Measurements from ENCODE around the gene CAMK1D.
"Not testable (repeated sequence)": the region's sequence is repeated elsewhere in the genome, so short reads cannot be mapped to it uniquely, and the experiment has no call there.

CAMK1D gene

DNA sequence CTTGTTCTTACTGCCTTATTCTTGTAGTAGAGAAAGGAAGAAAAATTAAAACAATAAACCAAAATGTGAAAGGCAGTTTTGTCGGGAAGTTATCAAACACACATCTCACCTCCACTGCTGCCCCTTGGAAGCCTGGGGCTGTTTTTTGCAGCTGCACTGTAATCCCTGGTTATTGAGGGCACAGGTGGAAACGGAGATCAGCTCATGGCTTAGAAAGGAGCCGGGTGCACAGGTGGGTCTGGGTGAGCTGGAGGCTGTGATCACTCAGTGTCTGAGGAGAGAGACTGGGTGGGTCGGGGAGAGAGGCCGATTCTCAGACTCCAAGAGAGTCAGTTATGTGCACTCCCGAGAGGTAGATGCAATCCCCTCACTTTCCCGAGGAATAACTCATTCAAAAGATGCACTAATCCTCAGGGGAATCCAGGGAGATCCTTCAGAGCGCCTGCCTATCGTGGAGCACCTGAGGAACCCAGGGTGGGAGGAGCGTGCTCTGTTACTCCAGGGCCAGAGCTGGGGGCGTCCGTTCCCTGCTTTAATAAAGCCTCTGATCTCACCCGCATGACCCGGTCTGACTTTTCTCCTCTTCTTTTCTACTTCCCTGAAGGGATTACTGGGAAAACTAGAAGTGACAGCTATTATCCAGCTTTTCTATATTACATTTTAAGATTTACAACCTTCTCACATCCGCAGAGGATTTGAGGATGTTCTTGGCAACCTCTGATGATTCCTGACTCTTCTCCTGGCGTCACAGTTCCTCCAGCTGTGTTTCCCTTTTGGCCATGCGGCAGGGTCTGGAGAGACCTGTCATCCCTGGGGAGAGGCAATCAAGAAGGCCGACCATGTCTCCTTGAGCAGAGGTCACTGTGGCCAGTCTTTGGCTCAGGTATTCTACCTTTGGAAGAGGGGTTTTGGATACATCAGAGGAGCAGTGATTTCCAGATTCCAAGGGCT, 82.1 kb downstream of the CAMK1D start:
- no peak for DNase-seq

GRCh38 chr10:12432402-12433189, 83.2 kb downstream of the CAMK1D start:
- DNase-seq, result no peak

- DNase-seq, result no peak
Measured at GRCh38 chr10:12434277-12434676, 84.9 kb downstream of the CAMK1D start.

GRCh38 chr10:12434677-12435076, 85.3 kb downstream of the CAMK1D start:
- DNase-seq, result not testable (repeated sequence)

DNA sequence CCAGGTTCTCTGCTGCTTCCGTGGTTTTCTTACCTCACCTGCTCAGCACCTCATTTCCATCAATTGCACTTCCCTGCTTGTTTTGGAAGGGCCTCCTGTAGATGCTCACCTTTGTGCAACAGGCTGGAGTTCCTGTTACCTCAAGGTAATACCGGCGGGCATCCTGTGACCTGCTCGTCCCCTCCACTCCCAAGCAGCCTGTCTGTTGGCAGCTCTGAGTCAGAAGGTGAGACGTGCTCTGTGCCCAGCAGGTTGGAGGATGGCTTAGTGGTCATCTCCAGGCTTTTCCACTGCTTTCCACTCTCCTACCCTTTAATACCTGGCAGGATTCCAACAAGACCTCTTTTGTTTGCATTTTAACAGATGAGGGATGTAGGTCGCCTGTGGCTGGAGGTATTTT, 86.0 kb downstream of the CAMK1D start:
- DNase-seq, result no peak

DNA sequence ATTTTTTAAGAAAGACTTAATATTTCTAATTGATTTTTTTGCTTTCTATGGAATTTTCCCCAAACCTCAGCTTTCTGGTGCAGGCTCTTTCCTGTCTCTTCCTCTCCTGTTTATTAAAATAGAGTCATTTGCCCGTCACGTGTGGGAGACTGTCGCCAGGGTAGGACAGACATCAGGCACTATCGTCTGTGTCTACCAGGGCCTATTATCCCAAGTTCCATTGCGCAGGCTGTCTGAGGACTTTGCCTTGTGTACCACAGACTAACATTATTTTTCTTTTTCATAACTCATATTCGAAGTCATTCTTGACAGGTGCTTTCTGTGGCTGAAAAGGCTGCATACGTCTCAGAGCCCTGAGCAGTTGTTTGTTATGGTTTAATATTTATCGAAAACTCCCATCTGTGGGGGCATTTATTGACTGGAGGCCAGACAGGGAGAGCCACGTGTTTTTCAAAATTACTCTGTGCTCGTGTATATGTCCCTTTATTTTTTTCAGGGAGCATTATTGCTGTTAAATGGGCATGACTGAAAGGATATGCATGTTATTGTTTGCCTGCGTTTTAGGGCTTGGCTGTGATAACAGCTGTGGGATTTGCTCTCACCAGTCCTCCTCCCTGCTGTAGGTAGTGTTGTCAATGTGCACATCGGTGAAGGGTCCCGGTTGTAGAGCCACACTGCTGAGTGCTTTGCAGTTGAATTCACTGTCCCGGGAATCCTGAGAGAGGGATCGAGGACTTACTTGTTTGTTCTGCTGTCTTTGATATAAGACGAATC, 89.8 kb downstream of the CAMK1D start:
- DNase-seq, result no peak

DNA sequence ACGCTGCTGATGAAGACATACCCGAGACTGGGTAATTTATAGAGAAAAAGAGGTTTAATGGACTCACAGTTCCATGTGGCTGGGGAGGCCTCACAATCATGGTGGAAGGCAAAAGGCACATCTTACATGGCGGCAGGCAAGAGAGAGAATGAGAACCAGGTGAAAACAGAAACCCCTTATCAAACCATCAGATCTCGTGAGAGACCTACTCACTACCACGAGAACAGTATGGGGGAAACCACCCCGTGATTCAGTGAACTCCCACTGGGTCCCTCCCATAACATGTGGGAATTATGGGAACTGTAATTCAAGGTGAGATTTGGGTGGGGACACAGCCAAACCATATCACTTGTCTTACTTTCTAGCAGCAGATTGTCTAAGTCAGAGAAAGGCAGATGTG, 90.4 kb downstream of the CAMK1D start:
- not testable (repeated sequence) for DNase-seq

DNA sequence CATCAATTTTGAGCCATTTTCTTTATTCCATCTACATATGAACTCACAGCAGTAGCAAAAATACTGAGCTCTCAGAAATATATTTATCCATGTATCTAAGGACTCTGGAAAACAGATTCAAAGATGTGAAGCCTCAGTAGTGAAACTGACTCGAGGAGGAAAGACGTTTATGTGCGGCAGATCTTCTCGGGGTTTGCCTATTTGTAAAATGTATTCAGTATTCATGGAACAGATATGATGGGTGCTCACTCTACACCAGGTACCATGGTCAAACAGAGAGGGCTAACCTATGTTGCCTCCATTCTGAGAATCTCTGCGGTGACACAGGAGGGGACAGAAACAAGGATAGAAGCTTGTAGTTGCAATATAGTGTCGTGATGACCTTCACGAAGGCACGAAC, 93.7 kb downstream of the CAMK1D start:
- no peak for DNase-seq

DNA sequence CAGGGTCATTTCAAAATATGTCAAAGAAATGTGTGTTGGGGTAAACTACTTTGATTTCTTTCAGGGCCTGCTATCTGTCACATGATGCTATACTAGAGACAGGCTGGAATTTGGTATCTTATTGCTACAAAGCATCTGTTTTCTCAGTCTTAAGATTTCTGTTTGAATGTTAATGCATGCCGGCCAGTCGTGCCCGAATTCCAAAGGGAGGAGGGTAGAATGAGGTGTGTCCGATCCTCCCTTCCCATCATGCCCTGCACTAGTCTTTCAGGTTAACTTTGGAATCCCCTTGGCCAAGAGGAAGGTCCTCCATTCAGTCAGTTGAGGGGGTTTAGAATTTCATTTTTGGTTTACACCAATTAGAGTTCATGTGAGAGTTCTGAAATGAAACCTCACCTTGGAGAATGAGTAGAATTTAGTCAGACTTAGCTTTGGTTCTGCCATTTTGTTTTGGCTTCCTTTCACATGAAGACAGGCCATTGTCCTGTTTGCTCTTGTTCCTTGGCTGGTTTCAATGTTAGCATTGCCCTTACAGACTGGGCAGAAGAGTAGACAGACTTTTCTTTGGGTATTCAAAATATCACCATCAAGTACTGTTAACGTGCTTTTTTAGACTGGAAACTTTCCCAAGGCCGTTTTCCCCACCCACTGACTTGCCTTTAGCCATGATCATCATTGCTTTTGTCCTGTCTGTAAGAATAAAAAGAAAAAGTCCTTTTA, 95.8 kb downstream of the CAMK1D start:
- no peak for DNase-seq

DNA sequence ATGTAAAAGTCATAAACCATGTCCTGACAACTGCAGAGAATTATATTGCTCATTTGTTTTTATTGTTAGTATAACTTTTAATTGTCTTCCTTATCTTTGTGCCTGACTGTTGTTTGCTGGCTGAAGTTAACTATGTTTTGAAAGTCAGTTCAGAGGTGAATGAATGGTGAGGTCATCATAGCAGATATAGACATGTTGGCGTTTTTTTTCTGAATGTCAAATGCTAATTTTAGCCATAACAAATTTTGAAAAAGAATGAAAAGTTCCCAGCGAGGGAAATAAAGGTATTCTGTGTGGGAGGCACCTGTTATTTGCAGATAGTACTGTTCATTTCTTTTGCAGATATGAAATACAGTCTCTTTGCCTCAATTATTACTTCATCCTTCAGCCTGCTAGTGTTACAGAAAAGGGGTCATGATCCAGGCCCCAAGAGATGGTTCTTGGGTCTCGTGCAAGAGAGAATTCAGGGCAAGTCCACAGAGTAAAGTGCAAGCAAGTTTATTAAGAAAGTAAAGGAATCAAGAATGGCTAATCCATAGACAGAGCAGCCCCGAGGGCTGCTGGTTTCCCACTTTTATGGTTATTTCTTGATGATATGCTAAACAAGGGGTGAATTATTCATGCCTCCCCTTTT, 96.5 kb downstream of the CAMK1D start:
- DNase-seq, result no peak

GRCh38 chr10:12448340-12448728, 99.0 kb downstream of the CAMK1D start:
- no peak for DNase-seq

DNA sequence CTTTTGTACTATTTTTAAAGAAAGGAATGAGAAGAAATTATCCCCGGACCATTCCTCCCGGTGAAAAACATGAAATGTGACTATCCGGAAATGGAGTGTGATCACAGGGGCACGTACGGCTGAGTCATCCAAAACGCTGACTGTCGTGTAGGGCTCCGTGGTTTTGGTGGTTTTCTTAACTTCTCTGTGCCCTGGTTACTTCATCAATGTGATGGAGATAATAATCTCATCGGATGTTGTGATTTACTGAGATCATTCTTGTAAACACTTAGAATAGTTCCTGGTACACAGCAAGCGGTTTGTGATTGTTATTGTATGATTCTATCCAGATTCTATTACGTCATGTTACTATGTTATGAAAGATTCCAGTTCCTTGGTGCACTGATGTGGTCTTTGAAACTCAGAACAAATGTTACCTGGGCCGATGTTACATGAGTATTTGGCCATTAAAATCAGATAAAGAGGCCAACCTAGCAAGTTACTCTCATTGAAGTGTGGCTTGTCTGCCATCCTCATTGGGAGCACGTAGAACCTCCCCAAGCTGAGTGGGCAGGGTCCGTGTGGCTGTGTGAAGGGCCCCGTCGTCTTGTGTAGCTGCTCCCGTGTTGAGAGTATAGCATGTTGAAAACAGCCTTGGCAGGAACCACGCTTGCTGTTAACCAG, 99.5 kb downstream of the CAMK1D start:
- DNase-seq, result peak; percentile 17 to 47 (median 43)

- no peak for DNase-seq
Measured at GRCh38 chr10:12455318-12455717, 106.0 kb downstream of the CAMK1D start.

DNA sequence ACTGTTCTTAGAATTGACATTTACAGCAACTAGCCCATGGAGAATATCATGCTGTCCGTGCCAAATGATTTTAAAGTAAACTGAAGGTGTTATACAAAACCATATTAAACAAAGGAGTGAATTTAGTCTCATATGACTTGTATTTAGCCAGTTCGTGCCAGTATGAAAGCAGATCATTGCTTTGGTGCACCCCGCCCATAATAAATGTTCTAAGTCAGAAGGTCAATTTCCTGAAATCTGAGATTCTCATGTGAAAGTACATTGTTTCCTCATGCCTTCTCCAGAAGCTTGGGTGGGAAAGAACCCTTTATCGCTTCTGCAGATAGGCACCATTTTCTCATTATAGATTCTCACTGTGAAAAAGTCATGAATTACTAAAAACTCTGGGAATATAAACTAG, 106.4 kb downstream of the CAMK1D start:
- no peak for DNase-seq

DNA sequence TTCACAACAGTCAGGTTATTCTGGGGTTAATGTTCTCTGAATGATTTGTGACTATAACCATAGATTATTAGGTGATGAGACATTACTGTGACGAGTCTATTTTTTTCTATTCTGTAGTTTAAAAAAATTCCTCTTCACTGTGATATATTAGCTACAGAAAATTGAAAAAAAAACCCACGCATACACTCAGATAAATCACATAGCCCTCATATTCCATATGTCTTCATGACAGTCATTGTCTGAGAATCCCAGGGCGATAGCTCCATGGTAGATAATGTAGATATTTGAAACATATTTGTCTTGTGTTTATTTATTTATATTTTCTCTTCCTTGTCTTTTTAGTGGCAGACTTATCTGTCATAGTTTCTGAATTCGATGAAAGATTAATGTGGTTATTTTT, 110.0 kb downstream of the CAMK1D start:
- DNase-seq, result no peak

GRCh38 chr10:12459762-12460161, 110.4 kb downstream of the CAMK1D start:
- no peak for DNase-seq

DNA sequence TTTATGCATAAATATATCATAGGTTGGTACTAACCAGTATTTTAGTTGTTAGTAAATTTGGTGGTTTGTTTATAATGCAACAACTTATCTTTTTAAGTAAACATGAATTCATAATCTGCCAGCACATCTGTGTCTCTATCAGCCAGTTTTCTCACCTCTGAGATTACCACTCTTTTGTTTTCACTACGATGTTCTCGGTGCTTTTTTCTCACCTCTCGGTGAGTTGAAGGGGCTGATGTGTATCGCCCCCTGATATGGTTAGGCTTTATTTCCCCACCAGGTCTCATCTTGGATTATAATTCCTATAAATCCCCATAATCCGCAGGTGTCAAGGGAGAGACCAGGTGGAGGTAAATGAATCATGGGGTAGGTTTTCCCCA, 114.1 kb downstream of the CAMK1D start:
- no peak for DNase-seq

DNA sequence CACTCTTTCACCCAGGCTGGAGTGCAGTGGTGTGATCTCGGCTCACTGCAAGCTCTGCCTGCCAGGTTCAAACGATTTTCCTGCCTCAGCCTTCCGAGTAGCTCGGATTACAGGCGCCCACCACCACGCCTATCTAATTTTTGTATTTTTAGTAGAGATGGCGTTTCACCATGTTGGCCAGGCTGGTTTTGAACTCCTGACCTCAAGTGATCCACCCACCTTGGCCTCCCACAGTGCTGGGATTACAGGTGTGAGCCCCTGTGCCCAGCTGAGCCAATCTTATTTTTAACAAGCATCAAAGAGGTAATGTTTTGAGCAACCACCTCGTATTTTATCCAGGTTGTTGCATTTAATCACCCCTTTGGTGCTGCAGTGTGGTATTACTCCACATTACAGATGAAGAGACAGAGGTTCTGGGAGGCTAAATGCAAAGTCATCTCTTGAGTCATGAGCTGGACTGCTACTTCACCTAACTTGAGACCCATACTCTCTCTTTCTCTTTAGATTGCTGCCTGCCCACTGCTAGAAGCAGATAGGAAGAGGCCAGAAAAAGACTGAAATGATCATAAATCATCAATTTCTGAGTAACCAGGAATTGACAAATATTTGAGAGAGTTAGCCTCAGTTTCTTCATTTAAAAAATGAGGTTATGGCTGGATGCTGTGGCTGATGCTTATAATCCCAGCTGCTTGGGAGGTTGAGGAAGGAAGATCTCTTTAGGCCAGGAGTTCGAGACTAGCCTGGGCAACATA, 116.2 kb downstream of the CAMK1D start:
- DNase-seq, result no peak

DNA sequence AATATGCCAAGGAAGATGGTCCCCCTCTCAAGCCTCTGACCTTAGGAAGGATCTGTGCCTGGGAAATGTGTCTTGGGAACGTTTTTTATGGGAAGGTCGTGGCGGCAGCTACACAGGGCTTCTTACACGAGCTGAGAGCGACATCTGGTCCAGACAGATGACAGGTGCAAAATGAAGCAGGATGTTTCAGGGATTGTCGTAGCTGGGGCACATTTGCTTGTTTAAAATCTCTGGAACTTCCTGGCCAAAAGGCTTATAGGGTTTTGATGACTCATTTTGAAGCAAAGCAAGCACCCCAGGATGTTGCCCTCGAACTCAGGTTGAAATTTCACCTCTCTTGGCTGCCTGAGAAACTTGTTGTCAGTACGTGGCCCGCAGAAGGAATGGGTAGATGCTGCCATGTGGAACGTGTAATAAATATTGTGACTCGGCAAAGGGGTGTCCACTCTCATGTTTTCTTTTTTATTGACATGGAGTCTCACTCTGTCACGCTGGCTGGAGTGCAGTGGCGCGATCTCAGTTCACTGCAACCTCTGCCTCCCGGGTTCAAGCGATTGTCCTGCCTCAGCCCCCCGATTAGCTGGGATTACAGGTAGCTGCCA, 117.5 kb downstream of the CAMK1D start:
- no peak for DNase-seq

DNA sequence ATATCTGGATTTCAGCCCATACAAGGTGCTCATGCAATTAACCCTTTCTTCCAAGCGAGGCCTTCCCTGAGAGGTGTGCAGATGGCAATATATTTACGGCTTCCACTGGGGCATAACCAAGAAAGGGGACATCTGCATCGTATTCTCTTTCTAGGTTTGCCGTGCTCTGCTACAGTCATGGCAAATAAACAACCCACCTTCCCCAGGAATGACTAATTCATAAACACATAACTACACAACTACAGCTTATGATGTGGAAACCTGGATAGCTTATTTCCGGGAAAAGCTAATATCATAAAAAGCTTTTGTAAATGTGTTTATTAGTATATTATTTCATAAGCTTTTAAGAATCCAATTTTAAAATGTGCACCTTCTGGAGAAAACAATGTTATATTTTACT, 120.0 kb downstream of the CAMK1D start:
- DNase-seq, result no peak
